GM19455 (cell line): ENCODE measurements around the gene DNAJB14.
A peak's percentile ranks its signal among the peaks of the same experiment; 100 is the strongest.

Experiments
- ATAC-seq: cut with Tn5 transposase; IDR thresholded peaks from one replicate; pipeline ENCODE4 v1.9.1; 2021; ENCODE audit not compliant: unreplicated experiment

Gene DNAJB14

DNA sequence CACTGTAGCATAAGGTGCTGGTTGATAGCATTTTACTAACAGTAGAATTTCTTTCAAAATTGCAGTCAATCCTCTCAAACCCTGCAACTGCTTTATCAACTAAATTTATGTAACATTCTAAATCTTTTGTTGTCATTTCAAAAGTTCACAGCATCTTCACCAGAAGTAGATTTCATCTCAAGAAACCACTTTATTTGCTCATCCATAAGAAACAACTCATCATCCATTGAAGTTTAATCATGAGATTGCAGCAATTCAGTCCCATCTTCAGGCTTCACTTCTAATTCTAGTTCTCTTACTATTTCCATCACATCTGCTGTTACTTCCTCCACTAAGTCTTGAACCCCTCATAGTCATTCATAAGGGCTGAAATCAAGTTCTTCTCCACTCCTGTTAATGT, 73.8 kb downstream of the DNAJB14 start:
- no peak for ATAC-seq

DNA sequence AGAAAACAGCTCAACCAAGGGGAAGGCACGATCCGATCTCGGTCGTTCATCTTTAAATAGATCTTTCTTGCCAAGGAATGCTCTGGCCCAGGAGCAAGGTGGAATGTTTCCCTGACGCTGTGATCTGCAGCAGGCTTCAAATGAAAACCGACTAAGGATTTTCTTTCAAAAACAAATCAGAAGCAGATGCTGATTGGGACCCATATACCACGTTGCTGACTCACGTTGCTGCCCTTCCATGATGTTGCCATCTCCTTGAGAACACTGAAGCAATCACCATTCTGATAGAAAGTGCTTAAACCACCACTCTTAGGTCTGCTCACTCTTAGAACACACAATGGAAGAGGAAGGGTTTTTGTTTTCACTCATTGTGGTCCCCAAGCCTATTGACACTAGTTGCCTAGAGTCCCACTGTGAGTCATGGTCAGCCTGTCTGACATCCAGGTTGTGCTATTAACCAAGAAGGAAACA, 78.3 kb downstream of the DNAJB14 start:
- ATAC-seq: no peak

- ATAC-seq: no peak
These were observed 82.6 kb downstream of the DNAJB14 start for GRCh38 chr4:99863804-99864203.

GRCh38 chr4:99861120-99861905, 85.1 kb downstream of the DNAJB14 start:
- peak; percentile 50 for ATAC-seq

DNA sequence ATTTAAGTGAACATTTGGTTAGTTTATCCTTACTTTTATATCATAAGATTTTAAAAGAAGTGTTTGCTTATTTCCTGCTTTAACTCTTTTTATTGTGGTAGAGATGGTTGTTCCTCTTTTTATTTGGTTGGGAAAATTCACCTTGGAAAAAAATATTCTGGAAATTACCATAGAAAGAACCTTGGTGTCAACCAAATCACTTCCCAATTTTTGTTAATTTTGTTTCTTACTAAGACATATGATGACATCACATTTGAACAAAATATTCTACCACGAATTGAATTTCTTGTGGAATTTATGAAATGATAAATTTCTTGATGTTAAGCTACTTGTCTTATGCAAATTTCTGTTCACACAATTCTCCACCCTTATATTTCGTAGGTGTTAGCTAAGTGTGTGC, 85.9 kb downstream of the DNAJB14 start:
- ATAC-seq: no peak

- ATAC-seq: no peak
These were observed 86.8 kb downstream of the DNAJB14 start for GRCh38 chr4:99859618-99860017.

DNA sequence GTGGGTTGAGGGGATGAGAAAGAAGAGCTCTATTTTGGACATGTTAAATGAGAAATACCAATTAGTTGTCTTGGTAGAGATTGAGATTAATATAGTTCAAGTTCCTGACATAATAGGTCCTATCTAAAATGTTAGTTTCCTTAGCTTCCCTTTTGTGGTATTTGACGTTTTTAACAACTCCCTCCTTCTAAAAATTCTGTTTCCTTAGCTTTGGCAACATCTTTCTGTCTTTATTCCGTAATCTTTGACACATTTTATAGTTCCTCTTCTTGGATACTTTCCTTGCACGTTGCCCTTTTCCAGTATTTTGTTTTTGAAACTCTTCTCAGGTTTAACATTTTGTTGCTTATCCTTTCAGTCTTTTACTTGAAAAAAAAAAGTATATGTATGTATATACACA, 89.1 kb downstream of the DNAJB14 start:
- ATAC-seq: no peak

DNA sequence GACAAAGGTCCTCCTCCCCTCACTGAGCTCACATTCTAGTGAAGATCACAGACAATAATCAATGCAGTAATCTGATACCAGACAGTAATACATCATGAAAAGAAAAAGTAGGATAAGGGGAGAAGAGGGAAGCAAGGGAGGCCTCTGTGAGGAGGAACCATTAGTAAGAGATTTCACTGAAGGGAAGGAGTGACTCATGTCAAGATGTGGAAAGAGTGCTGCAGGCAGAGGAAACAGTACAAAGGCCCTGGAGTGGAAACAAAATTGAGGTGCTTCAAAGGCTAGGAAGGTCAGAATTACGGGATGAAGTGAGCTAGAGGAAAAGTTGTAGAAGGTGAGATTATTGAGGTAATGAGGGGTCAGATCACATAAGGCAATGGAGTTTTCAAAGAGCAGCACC, 90.3 kb downstream of the DNAJB14 start:
- ATAC-seq: no peak

DNA sequence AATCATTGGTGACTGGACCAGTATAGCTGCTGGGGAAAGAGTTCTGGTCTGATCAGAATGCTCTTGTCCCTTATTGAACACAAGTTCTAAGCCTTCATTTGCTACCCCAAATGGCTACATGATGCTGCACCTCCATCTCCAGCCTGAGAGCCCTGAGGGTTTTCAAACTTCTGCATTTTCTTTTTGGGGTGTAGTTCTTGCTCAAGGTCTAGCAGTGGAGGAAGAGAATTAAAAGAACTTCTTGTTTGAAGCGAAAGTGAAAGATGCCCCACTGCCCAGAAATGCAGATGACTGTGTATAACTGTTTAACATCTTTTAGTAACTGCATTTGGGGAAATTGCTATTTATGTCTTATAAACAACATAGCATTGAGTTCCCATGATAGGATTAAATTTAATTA, 90.7 kb downstream of the DNAJB14 start:
- peak; percentile 37 for ATAC-seq

DNA sequence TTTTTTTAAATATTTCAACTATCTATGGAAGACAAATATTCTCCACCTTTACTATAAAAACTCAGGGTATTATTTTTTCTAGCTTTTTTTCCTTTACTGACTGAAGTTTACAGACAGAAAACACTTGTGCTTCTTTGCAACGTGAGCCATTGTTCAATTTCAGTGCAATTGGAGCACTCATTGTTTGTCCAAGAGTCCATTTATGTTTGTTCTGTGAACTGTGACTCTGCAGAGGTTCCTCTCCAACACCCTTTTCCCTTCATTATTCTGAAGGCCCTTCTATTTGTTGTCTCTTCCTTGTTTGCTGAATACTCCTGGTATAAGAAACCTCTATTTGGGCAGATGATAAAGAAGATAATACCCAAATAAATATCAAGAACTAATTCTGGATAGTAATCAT, 92.4 kb downstream of the DNAJB14 start:
- ATAC-seq: no peak

- ATAC-seq: no peak
These were observed 93.2 kb downstream of the DNAJB14 start for GRCh38 chr4:99853190-99853589.

DNA sequence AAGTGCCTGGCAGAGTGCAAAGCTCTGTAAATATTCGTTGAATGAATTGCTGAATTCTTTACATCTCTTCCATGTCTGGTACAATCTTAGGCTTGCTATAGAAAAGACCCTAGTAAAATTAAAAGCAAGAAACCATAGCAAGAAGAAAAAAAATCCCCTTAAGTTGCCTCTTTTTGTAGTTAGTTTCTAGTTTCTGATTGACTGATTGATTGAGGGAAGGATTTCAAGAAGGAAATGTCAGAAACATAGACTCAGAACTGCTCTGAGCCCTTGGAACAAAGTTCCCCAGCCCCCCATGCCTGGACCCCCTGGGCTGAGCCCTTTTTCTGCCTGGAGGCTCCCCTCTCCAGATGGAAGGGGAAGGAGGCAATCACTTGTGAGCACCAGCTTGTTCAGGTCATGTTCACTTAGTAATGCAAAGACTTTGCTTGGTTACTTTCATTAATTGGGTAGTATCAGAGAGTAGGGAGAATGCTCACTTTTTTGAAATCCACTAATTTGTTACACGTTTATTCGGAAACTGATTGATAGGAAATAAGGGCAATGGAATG, 94.1 kb downstream of the DNAJB14 start:
- ATAC-seq: no peak

- peak; percentile 51 for ATAC-seq
These were observed 97.8 kb downstream of the DNAJB14 start for GRCh38 chr4:99848591-99849001.

- peak; percentile 61 for ATAC-seq
These were observed 98.9 kb downstream of the DNAJB14 start for GRCh38 chr4:99847362-99847976.

DNA sequence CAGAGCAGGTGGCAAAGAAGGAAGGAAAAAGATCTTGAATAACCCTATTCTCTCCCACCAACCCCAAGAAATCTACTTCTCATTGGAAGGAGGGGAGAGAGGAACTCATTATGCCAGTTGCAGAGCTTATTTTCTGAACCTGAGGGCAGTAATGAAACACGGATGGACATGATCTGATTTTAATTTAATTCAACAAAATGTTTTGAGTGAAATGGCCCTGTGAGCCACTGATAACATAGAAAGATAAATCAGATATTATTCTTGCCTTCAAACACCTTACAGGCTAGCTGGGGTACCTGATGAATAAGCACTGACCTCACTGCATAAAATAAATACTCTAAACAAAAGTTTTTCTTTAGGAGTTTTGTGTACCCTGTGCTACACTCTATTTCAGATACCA, 99.5 kb downstream of the DNAJB14 start:
- no peak for ATAC-seq
